HFF-Myc (cell line): ENCODE measurements around the gene NMU.
A peak's percentile ranks its signal among the peaks of the same experiment; 100 is the strongest.

Source experiments
- DNase-seq: peaks from one replicate; pipeline ENCODE4 v3.0.0-alpha.2; 2011; ENCODE audit warnings: low read depth; ENCODE audit errors: extremely low read depth
- H3K4me3 ChIP-seq: replicated peaks from 2 replicates; pipeline ENCODE4 v1.5.1; 2011; ENCODE audit warnings: low read depth, mild to moderate bottlenecking, control low read depth, low read length
- TF ChIP-seq, protein P1 (sequence below): IDR thresholded peaks from 2 replicates; pipeline ENCODE4 v1.5.1; 2012; ENCODE audit warnings: mild to moderate bottlenecking, low read depth, low read length, control low read depth; ENCODE audit errors: missing control alignments

NMU gene

DNA sequence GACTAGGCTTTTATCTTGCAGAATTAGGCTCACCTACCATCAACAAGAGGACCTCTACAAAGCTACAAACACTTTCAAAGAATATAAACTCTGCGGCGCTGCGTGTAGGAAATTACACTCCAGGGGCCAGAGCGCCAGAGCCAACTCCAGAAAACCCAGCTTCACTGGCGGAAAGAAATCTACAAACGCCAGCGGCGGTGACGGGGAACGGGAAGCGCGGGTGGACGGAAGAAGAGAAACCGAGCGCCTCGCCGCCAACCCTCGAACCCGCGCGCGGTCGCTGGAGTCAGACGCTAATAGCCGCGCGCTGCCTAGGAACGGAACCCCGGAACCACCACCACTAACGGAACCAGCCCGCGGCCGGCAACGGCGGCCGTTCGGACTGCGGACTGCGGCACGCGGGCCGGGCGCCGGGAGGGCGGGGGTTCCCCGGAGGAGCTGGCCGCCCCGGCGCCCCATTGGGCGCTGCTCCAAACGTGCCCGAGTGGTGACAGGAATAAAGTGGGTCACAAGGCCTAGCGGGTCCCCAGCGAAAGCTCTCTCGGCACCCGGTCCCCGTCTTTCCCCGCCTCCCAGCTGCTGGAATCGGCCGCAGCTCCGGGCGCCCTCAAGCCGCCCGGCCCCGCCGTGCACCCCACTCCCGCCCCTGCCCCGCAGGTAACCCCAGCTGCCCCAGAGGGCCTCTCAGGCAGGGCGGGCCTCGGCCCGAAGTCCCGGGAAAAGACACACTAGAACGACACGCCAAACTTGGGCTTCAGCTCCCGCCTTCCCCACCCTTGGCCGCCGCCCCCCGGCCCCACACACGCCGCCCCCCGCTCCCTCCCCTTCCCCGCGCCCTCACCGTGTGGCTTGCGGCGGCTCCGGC is 90.2 kb downstream of the NMU start:
- TF ChIP-seq, protein P1, sequence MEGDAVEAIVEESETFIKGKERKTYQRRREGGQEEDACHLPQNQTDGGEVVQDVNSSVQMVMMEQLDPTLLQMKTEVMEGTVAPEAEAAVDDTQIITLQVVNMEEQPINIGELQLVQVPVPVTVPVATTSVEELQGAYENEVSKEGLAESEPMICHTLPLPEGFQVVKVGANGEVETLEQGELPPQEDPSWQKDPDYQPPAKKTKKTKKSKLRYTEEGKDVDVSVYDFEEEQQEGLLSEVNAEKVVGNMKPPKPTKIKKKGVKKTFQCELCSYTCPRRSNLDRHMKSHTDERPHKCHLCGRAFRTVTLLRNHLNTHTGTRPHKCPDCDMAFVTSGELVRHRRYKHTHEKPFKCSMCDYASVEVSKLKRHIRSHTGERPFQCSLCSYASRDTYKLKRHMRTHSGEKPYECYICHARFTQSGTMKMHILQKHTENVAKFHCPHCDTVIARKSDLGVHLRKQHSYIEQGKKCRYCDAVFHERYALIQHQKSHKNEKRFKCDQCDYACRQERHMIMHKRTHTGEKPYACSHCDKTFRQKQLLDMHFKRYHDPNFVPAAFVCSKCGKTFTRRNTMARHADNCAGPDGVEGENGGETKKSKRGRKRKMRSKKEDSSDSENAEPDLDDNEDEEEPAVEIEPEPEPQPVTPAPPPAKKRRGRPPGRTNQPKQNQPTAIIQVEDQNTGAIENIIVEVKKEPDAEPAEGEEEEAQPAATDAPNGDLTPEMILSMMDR: no peak
- peak overlapping the region; percentile 75 for H3K4me3 ChIP-seq
- DNase-seq: no peak
